Measurements from ENCODE around the gene PDGFRB.

DNA sequence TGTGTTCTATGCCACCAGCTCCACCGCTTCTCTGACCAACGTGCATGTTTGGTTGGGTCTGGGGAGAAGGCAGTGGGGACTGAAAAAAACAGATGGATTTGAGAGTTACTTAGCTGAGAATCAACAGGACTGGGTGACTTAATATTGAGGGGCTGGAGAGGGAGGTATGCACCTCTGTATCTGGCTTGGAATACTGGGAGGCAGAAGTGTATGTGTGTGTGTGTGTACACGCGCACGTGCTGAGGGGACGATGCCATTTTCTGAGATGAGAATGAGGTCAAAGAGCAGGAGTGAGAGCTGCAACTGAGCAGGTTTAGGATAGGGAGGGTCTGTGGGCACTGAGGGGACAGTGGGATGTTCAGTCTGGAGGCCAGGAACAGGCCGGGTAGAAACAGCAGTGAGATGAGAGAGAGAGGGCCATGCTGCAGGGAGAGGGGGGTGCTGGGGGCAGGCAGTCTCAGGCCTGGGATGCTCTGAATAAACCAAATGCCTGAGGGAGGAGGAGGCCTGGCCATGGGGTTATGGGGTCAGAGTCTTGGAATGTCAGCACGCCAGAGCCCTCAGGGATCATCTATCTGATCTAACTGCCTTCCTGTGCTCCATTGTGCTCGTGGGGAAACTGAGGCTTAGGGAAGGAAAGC, 14.0 kb downstream of the PDGFRB start:
- TF ChIP-seq, protein P1, sequence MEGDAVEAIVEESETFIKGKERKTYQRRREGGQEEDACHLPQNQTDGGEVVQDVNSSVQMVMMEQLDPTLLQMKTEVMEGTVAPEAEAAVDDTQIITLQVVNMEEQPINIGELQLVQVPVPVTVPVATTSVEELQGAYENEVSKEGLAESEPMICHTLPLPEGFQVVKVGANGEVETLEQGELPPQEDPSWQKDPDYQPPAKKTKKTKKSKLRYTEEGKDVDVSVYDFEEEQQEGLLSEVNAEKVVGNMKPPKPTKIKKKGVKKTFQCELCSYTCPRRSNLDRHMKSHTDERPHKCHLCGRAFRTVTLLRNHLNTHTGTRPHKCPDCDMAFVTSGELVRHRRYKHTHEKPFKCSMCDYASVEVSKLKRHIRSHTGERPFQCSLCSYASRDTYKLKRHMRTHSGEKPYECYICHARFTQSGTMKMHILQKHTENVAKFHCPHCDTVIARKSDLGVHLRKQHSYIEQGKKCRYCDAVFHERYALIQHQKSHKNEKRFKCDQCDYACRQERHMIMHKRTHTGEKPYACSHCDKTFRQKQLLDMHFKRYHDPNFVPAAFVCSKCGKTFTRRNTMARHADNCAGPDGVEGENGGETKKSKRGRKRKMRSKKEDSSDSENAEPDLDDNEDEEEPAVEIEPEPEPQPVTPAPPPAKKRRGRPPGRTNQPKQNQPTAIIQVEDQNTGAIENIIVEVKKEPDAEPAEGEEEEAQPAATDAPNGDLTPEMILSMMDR (IDR thresholded peaks at IDR 0.05; ENCODE audit: poor library complexity, severe bottlenecking): no peak
- TF ChIP-seq, protein P2, sequence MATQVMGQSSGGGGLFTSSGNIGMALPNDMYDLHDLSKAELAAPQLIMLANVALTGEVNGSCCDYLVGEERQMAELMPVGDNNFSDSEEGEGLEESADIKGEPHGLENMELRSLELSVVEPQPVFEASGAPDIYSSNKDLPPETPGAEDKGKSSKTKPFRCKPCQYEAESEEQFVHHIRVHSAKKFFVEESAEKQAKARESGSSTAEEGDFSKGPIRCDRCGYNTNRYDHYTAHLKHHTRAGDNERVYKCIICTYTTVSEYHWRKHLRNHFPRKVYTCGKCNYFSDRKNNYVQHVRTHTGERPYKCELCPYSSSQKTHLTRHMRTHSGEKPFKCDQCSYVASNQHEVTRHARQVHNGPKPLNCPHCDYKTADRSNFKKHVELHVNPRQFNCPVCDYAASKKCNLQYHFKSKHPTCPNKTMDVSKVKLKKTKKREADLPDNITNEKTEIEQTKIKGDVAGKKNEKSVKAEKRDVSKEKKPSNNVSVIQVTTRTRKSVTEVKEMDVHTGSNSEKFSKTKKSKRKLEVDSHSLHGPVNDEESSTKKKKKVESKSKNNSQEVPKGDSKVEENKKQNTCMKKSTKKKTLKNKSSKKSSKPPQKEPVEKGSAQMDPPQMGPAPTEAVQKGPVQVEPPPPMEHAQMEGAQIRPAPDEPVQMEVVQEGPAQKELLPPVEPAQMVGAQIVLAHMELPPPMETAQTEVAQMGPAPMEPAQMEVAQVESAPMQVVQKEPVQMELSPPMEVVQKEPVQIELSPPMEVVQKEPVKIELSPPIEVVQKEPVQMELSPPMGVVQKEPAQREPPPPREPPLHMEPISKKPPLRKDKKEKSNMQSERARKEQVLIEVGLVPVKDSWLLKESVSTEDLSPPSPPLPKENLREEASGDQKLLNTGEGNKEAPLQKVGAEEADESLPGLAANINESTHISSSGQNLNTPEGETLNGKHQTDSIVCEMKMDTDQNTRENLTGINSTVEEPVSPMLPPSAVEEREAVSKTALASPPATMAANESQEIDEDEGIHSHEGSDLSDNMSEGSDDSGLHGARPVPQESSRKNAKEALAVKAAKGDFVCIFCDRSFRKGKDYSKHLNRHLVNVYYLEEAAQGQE (IDR thresholded peaks at IDR 0.05; ENCODE audit: borderline replicate concordance): no peak
- TF ChIP-seq EZH2 (IDR thresholded peaks at IDR 0.05; ENCODE audit: borderline replicate concordance, insufficient read depth, low read length, poor library complexity, severe bottlenecking) (no peak), SMC3 (conservative IDR thresholded peaks at IDR 0.05; ENCODE audit: poor library complexity) (no peak), TAF1 (IDR thresholded peaks at IDR 0.05; ENCODE audit: low read depth) (no peak), POLR2AphosphoS5 (IDR thresholded peaks at IDR 0.05) (no peak), EP300 (conservative IDR thresholded peaks at IDR 0.05; ENCODE audit: poor library complexity, severe bottlenecking) (no peak), RAD21 (conservative IDR thresholded peaks at IDR 0.05) (no peak)

All from neural cell (in vitro differentiated cells).